Bone marrow (tissue), 2 donors: ENCODE results near the gene DHRS1.

Experiments used
- DNase-seq, 2 donors: peaks; one replicate each; lab custom pipeline; 2025; lab: John Stamatoyannopoulos, UW

DHRS1 gene

DNA sequence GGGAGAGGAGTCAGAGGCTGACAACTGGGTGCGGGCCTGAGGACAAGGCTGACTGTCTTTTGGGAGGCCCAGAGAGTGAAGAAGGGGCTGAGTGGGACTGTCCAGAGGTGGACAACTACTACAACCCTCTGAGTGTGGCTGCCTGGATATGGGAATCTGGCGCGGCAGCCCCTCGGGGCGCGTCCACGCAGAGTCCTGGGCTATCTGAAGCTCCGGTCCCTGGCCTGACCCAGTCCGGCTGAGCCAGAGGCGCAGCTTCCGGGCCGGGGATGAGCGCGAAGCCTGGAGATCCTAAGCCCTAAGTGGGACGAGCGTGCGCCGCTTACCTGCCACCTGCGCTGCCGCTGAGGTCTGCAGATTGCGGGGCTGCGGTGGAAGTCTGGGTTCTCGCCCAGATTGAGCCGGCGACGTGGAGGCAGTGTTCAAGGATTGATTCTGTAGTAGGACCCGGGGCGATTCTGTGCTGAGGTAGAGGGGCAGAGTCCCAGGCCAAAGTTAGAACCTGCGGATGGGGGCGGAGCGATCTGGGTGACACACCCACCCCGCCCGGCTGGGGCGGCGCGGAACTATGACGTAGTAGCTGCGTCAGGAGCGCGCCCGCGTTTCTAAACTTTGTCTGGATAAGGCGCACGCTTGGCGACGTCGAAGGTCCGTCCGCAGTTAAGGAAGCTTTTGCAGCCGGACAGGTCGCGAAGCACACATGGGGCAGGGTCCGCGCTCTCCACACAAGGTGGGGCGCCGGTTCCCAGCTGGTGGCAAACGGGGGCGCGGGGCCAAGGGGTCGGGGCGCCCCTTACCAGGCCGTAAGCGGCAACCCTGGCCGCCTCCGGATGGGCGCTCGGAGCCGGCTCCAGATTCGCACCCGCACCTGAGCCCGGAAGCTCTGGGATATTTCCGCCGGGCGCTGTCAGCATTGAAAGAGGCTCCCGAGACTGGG is at the start of gene DHRS1, which contains the start of gene NOP9:
DHRS1 (minus strand) TSS at position 526 of the 937 bp plus-strand sequence. CDS start 674 bp downstream, outside the sequence.
NOP9 (plus strand) TSS at position 596 of the 937 bp plus-strand sequence; CDS start at position 701, 105 bp downstream.
- peak; percentile 60 to 86 for DNase-seq

DNA sequence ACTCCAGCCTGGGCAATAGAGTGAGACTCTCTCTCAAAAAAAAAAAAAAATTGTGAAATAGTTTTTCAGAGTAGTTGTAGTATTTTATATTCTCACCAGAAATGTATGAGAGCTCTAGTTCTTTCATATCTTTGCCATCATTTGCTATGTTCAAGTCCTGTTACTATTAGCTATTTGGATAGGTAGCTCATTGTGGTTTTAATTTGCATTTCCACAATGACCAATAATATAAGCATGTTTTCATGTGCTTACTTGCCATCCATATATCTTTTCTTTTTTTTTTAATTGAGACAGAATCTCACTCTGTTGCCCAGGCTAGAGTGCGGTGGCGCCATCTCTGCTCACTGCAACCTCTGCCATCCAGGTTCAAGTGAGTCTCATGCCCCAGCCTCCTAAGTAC is 48.6 kb upstream of the DHRS1 start:
- DNase-seq, result no peak

DNA sequence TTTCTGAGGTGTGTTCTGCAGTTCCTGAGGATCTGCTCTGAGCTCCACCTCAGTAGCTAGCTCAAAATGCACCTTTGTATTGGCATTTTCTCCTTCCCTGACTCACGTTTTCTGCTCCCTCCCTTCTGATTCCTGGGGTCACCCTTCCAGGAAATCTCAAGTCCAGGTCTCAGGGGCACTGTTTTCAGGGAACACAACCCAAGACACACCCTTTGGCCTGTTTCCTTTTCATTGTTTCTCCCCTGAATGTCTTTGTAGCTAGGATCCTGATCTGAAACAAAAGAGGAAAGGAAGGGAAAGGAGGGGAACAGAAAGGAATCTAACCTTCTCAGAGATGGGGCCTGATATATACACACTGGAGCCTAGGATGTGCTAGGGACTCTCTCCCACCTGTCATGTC is 47.6 kb upstream of the DHRS1 start:
- no peak for DNase-seq

DNA sequence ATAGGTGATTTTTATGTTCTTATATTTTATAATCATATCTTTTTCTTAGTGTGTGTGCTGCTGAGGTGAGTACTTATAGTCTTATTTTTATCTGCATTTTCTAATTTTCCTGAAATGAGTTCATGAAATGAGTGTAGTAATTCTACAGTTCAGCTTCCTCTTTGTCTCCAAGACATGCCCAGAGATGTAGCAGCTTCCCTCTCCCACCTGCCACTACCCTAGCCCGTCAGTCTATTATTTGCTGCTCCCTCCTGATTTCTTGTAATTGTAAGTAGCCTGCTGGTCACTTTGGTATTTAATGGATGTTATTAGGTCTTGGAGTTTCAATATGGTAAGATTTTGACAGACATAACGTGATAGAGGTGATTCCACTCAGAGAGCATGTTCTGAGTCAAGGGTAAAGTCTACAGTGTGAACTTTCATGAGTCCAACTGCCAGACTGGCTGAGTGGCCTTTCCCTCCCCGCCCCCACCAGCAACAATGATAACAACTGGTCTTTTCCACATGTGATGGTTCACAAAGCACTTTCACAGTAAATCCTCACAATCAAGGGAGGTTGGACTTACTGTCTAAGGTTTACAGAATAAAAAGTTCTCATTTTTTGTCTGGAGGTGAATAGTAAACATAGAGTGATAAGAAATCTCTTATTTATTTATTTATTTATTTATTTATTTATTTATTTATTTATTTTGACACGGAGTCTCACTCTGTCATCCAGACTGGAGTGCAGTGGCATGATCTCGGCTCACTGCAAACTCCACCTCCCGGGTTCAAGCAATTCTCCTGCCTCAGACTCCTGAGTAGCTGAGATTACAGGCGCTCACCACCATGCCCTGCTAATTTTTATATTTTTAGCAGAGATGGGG is 44.4 kb upstream of the DHRS1 start:
- no peak for DNase-seq

DNA sequence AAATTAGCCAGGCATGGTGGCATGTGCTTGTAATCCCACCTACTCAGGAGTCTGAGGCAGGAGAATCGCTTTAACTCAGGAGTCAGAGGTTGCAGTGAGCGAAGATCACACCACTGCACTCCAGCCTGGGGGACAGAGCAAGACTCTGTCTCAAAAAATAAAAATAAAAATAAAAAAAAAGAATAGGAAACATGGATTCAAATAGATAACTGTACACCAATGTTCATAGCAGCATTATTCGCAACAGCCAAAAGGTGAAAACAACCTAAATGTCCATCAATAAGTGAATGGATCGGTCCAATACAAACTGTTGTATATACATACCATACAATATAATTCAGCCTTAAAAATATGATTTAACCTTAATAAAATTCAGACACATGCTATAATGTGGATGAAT is 43.3 kb upstream of the DHRS1 start:
- DNase-seq, result no peak

DNA sequence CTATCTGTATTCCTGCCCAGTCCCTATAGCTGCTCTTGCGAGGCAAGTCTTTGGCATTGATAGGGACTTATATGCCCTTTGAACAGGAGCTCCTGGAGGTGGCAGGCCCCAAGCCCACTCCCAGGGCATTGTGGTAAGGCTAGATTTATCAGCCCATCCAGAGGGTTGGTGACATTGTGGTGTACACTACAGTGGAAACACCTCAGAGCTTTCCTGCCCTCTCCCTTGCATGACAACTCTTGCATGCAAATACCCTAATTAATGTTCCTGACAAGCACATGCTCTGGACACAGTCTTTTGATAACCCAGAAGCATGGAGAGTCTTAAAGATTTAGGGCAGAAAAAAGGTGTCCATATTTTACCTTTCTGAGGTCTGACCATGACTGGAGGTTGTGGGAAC is 41.0 kb upstream of the DHRS1 start:
- DNase-seq, result no peak

DNA sequence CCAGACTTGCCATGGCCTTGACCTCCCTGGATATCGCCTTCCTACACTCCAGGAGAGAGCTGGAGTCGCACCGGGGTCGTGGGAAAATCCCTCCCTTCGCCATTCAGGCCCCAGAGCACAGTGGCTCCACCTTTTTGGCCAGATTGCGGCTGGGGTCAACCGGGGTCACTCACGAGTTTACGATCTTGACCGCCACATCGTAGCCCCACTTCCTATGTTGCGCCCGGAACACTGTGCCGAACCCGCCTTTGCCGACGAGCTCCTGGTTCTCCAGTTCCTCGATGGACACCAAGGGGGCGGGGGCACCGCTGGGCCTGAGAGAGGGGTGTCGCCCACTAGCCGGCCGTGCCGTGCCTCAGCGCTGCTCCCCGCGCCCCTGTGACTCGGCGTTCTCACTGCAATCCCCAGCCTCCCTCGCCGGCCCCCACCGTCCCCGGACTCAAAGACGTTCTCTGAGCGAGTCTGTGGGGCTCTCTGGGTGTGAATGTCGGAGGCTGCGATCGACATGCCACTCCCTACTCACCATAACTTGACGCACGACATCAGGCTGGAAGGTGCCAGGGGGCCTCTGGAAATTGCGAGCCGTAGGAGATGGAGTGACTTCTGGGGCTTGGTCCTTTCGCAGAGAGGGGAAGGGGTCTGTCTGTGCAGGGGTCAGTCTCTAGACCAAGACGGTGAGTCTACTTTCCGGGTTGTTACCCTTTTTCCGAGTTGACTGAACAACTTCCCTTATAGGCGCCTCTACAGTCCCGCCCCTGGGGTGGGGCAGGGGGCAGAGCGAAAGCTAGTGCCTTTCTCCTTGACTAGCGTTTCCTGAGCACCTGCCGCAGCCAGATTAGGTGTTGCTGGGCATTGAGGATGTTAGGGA is 39.9 kb upstream of the DHRS1 start, which contains the start of gene RIPK3:
RIPK3 (minus strand) TSS at position 708 of the 868 bp plus-strand sequence; CDS start at position 543, 165 bp downstream.
- DNase-seq, result peak in 1 of 2 donors; percentile 26

DNA sequence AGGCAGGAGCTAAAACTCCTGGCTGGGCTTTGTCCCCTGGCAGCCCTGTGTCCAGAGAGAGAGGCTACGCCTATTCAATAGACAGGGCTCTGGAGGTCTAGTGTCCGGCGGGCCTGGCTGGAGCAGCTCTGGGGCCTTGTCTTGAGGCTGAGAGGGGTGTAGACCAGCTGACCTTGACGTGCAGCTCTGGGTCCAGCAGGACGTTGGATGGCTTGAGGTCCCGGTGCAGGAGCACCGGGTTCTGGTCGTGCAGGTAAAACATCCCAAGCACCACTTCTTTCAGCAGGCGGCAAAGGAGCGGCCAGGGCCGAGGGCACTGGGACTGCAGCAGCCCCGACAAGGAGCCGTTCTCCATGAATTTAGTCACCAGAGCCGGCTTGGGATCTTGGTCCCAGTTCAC is 39.3 kb upstream of the DHRS1 start:
- DNase-seq, result no peak

DNA sequence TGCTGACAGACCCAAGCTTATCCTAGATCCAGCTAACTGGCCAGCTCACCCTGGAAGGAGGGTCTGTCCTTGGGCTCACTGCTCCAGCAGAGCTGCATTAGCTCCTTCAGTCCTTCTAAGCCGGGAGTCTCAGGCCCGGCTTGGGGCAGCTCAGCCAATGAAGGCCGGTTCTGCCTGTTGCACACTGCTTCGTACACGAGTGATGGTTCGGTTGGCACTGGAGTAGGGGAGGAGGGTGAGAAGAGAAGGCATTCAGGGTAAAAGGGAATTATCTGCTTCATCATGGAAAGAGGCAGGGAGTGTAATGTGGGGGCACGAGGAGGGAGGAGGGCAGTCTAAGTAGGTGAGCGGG is 38.2 kb upstream of the DHRS1 start:
- no peak for DNase-seq

DNA sequence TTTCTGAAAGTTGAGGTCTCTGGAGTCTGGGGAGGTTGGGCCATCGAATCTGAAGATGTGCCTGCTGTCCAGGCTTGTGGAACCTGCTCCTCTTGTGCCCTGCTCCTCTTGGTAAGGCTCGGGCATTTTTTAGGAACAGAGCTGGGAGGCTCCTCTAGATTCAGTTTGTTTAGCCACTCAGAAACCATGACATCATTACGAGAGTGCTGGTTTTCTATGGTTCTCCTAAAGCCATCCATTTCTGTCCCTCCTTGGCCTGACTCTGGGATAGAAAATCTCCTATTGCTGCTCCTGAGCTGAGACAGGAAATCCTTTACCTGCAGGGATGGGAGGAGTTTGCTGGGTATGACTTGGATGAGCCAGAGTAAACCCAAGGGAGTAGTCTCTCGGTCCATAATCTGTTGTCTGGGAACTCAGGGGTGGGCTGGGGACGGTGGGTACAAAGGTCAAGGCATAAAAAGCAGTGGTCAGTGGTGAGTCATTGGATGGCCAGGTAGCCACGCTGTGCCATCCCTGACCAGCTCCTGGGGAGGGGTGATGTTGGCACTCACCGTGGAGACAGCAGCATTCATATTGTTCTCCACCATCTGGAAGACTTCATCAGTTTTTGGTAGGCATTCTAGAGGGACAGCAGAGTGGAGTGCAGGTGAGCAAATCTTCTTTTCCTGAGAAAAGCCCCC is 37.7 kb upstream of the DHRS1 start:
- no peak for DNase-seq

DNA sequence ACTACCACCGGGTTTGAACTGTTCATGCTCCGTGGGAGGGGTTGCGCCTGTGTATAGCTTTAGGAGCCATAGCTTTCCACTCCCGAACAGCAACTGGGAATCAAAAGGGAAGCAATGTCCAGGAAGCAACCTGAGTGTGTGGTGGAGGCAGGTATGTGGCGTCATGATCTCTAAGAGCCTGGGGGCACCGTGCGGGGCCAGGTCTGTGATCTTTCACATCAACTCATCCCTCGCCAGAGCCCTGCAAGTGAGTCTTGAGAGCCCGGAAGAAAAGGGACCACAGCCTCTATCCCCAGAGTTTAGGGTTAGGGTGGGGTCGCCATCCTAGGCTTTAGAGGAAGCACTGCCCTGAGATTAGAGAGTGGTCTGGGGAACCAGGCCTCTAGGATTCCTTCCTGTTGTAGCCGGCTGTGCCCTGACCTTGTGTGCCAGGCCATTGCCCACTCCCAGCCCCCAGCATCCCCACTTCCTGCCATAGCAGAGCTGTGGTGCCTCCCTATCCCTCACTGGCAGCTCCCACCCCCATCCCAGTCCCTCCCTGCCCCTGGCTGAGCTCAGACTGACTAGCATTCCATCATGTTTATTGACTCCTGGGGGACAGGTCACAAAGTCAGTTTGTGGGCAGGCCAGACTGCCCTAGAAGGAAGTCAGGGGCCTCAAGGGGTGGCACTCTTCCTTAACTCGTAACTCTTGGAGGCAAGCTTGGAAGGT is 36.0 kb upstream of the DHRS1 start:
- no peak for DNase-seq

DNA sequence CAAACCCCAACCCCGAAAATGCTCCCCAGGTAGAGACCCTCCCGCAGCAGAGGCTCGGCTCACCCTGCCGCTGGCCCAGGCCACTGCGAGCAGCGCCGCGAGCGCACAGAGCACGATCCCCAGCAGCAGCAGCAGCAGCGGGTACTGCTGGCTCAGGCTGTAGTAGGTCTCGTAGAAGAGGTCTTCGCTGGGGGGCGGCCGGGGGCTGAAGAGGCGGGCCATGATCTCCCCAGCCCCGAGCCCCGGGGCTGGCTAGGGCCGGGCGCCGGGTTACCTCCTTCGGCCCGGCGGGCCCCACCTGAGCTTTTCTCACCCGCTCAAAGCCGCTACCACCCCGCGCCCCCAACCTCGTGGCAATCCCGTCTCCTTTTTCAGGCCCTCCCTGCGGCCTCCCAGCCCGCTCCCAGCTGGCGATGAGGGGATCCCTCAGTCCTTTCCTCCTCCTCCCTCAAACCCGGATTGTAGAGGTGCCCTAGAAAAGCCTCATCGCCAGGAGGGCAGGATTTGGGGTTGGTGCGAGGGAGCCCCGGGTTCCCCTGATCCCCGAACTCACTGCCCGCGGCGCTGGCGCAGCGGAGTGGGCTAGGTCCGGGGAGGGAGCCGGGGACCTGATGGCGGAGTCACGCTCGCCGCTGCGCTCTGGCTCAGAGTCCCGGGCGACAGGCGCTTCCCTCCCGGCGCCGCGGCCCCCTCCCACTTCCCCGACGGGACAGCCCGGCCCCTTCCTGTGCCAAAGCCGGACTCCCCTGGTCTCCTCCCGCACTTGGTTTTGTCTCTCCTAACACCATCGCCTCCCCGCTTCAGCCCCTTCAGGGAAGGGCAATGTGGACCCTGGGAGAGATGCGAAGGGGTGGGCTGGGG is 35.1 kb upstream of the DHRS1 start, which contains the start of gene ADCY4:
ADCY4 (minus strand) TSS at position 641 of the 861 bp plus-strand sequence; CDS start at position 222, 419 bp downstream.
- DNase-seq, result no peak

DNA sequence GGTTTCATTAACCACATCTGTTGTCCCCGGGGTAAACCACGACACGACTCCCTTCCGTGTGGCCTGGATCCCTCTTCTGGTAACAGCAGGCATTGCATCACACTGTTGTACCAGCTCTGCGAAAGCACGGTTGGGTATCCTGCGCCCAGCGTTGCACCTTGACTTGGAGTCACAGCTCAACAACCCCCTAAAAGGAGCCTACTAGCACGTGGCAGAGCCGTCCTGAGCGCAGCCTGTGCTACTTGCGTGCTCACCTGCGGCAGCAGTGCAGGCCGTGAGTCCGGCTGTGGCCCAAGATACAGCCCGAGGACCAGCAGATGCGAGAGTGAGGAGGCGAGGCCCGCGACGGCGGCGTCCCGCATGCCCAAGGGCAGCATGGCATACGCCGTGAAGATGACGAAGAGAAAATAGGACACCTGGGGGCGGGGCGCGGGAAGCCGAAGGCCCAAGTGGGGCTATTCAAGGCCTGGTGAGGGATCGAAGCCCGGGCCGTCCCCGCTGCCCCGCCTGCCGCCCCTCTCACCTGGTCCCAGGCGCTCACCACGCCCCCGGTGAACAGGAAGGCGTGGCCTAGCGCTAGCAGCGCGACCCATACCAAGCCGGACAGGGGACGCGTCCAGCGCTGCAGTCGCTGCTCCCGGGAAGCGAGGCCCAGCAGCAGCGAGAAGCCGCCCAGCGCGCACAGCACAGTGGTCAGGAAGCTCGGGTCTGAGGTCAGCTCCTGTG is 32.9 kb upstream of the DHRS1 start:
- peak; percentile 30 to 63 for DNase-seq

DNA sequence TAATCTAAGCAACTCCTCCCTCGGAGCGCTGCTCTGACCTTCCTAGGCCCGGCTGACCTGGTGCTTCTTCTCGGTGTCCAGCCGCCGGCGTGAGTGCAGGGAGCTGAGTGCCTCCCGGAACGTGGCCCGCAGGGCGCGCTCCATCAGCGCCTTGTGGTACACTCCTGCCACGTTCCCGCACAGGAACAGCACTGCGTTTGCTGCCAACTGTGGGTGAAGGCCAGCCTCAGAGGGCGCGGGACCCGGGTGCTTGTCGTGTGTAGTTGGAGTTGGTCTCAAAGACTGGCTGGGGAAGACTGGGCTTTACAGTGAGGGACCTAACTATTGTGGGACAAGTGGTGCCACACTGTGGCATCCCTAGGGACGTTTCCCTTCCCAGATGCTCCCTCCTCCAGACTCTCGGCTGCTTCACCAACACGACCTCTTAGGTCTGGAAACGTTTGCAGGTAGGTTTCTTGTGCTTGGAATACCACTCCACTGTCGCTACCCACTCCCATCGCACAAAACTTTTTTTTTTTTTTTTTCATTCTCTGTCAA is 32.2 kb upstream of the DHRS1 start:
- DNase-seq, result no peak

DNA sequence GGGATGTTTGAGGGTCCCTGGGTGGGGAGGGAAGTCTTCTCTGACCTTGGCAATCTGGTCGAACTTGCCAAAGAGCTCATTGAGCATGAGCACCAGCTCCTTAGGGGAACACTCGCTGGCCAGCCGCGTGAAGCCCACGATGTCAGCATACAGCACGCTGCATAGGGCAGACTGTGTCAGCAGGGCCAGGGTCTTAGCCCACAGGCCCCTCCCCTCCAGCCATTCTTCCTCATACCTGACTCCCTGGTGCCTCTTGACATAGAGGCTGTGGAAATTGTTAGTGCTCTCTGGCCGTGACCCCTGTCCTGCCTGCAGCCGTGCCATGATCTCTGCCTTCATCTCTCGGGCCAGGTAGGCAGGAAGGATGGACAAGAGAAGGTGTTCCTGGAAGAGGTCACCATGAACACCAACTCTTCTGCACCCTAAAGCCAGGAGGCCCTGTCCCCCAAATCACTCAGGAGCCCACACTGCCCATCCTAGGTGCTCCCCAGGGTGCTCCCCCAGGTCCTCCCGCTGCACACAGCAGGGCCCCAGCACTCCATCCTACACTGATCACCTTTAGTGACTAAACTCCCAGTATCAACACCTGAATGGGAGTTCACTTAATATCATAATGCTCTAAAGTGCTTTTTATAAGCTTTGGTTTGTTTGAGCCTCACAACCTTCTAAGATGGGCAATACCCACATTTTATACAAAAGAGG is 31.5 kb upstream of the DHRS1 start:
- DNase-seq, result no peak

DNA sequence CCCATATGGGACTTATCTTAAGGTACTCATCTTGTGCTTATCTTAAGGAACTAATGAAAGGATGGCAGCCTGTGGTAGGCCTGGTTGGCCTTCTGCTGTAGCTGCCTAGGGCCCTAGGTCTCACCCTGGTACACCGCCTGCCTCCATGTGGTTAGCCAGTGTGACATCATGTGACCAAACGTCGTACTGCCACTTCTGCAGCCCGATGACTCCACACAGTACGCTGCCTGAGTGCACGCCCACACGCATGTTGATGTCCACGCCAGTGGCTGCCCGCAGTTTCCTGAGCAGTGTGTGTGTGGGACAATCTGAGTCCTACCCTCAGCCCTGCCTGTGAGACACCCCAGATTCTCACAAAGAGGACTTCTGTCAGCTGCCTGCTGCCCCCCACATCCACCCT is 30.2 kb upstream of the DHRS1 start:
- DNase-seq, result peak in 1 of 2 donors; percentile 44

DNA sequence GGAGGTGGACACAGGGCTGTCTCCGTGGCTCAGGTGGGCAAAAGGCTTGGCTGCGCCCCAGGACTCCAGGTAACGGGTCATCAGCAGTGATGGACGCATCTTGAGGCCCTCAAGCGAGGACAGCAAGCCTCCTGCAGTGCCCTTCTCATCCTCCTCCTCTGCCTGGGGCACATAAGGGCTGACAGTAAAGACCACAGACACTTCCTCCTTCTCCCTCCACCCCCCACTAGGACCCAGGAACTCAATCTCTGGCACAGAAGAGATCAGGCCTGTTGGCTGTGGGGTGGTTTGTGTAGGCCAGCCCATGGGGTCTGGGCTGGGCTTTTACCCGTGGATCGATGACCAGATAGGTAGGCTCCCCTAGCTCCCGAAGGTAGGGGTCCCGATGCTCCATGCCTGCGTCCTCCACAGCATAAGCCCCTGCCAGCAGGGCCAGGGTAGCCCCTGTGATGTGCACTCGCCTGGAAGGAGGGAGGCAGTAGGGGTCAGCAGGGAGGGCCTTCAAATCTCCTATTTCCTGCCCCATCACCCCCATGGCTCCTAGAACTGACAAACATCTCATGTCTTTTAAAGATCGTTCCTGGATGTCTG is 29.6 kb upstream of the DHRS1 start:
- DNase-seq, result no peak
